Liver (tissue), 9 donors: Measurements from ENCODE around the gene GAP43. TPM values are rescaled to one million over a fixed set of nuclear protein-coding genes. Genes with fewer than 3 reads are reported as not detected.

Source experiments
- DNase-seq: peaks from one replicate; pipeline ENCODE4 v3.0.0-alpha.2; 2017; ENCODE audit warnings: low spot score
- H3K27ac ChIP-seq, 2 donors: one replicate each; pipeline ENCODE4 v1.7.0; 2013; ENCODE audit warnings: inconsistent platforms in 2 of 2, low read length in 2 of 2, control low read depth in 1 of 2, low read depth in 1 of 2, mild to moderate bottlenecking in 1 of 2
- H3K27me3 ChIP-seq, 4 donors: one replicate each; pipeline versions ENCODE4 v1.6.1 to v1.7.0; 2013; ENCODE audit warnings: low read length in 3 of 4, inconsistent platforms in 1 of 4, mild to moderate bottlenecking in 1 of 4, moderate library complexity in 1 of 4; ENCODE audit not compliant: control insufficient read depth in 4 of 4, insufficient read depth in 4 of 4
- H3K36me3 ChIP-seq, 4 donors: one replicate each; pipeline versions ENCODE4 v1.6.1 to v1.7.0; 2013; ENCODE audit warnings: low read length in 3 of 4, mild to moderate bottlenecking in 3 of 4, low read depth in 1 of 4, moderate library complexity in 1 of 4; ENCODE audit not compliant: control insufficient read depth in 4 of 4, insufficient read depth in 3 of 4
- H3K4me1 ChIP-seq, 4 donors: one replicate each; pipeline versions ENCODE4 v1.6.1 to v1.7.0; 2013; ENCODE audit warnings: low read length in 3 of 4, mild to moderate bottlenecking in 3 of 4, moderate library complexity in 1 of 4; ENCODE audit not compliant: control insufficient read depth in 4 of 4, insufficient read depth in 4 of 4
- H3K4me3 ChIP-seq, 3 donors: one replicate each; pipeline versions ENCODE4 v1.6.1 to v1.7.0; 2013; ENCODE audit warnings: low read length in 3 of 3, control low read depth in 1 of 3, low read depth in 1 of 3, mild to moderate bottlenecking in 1 of 3
- H3K9ac ChIP-seq, 2 donors: one replicate each; pipeline ENCODE4 v1.7.0; 2013; ENCODE audit warnings: low read length in 2 of 2, mild to moderate bottlenecking in 2 of 2, moderate library complexity in 2 of 2, control low read depth in 1 of 2, low read depth in 1 of 2
- H3K9me3 ChIP-seq, 4 donors: one replicate each; pipeline versions ENCODE4 v1.6.1 to v1.7.0; 2013; ENCODE audit warnings: low read length in 3 of 4; ENCODE audit not compliant: control insufficient read depth in 4 of 4
- FOXA2 ChIP-seq: IDR thresholded peaks from 2 replicates; pipeline ENCODE4 v1.6.1; 2016; ENCODE audit warnings: antibody characterized with exemption
- GABPA ChIP-seq, 2 donors: IDR thresholded peaks in 1 of 2; conservative IDR thresholded peaks in 1 of 2; 2 replicates each; pipeline ENCODE4 v1.6.1; 2016; ENCODE audit warnings: antibody characterized with exemption in 2 of 2, mild to moderate bottlenecking in 1 of 2, moderate library complexity in 1 of 2
- HNF4A ChIP-seq, 2 donors: conservative IDR thresholded peaks; 2 replicates each; pipeline ENCODE4 v1.6.1; 2016; ENCODE audit warnings: antibody characterized with exemption in 2 of 2, mild to moderate bottlenecking in 2 of 2
- JUND ChIP-seq, 2 donors: IDR thresholded peaks; 2 replicates each; pipeline ENCODE4 v1.6.1; 2016; ENCODE audit warnings: antibody characterized with exemption in 2 of 2
- NR2F2 ChIP-seq: IDR thresholded peaks from 2 replicates; pipeline ENCODE4 v1.6.1; 2016; ENCODE audit warnings: antibody characterized with exemption
- WGBS: extraction: QIAGEN DNeasy Blood & Tissue Kit; methylation state at CpG from one replicate; pipeline ENCODE4 v1.1.7; 2013; 5-methylcytosine and 5-hydroxymethylcytosine counted together
- polyA plus RNA-seq, 2 donors: library from polyadenylated mRNA; stranded (reverse) in 1 of 2; unstranded in 1 of 2; fragments of 200-250 nt in 1 of 2; fragments of >200 nt in 1 of 2; fragmentation: Nextera tagmentation in 1 of 2; extraction: Ambion mirVana in 1 of 2; gene quantifications; one replicate each; pipeline versions ENCODE4 v1.2.1 to v1.2.3, GENCODE V29; 2013 to 2015
- total RNA-seq, 2 donors: library from RNA; depleted of rRNA; stranded (reverse); fragments of >200 nt; gene quantifications; one replicate each; pipeline ENCODE4 v1.2.3, GENCODE V29; 2014
- TF ChIP-seq, protein P1 (sequence below): IDR thresholded peaks from 2 replicates; pipeline ENCODE4 v1.6.1; 2016; ENCODE audit warnings: antibody characterized with exemption, mild to moderate bottlenecking
- TF ChIP-seq, protein P2 (sequence below): IDR thresholded peaks from 2 replicates; pipeline ENCODE4 v1.6.1; 2016; ENCODE audit warnings: antibody characterized with exemption
- donor health status: healthy.
- donor health status: healthy.
- donor health status: healthy.
- donor health status: healthy.
- donor health status: healthy.

GAP43 gene
- total and polyA plus RNA-seq, 4 donors, result 0.06 TPM; not detected in 3

- Histone ChIP-seq H3K27ac (no peak overlapping the region), H3K9ac (no peak overlapping the region), H3K36me3 (no peaks in the 10 kb centered on the region), H3K4me1 (no peaks in the 10 kb centered on the region), H3K4me3 (no peak overlapping the region), H3K27me3 (no peaks in the 10 kb centered on the region), H3K9me3 (no peaks in the 10 kb centered on the region)
- 72% methylated on average over 3 of the region's 3 CpGs for WGBS
- TF ChIP-seq HNF4A (conservative IDR thresholded peaks at IDR 0.05), result no peak
- TF ChIP-seq, protein P1, sequence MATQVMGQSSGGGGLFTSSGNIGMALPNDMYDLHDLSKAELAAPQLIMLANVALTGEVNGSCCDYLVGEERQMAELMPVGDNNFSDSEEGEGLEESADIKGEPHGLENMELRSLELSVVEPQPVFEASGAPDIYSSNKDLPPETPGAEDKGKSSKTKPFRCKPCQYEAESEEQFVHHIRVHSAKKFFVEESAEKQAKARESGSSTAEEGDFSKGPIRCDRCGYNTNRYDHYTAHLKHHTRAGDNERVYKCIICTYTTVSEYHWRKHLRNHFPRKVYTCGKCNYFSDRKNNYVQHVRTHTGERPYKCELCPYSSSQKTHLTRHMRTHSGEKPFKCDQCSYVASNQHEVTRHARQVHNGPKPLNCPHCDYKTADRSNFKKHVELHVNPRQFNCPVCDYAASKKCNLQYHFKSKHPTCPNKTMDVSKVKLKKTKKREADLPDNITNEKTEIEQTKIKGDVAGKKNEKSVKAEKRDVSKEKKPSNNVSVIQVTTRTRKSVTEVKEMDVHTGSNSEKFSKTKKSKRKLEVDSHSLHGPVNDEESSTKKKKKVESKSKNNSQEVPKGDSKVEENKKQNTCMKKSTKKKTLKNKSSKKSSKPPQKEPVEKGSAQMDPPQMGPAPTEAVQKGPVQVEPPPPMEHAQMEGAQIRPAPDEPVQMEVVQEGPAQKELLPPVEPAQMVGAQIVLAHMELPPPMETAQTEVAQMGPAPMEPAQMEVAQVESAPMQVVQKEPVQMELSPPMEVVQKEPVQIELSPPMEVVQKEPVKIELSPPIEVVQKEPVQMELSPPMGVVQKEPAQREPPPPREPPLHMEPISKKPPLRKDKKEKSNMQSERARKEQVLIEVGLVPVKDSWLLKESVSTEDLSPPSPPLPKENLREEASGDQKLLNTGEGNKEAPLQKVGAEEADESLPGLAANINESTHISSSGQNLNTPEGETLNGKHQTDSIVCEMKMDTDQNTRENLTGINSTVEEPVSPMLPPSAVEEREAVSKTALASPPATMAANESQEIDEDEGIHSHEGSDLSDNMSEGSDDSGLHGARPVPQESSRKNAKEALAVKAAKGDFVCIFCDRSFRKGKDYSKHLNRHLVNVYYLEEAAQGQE, result no peak
- TF ChIP-seq FOXA2, result no peak
- TF ChIP-seq NR2F2, result no peak
- no peak for TF ChIP-seq GABPA (IDR thresholded peaks at IDR 0.05 in 1 of 2, conservative IDR thresholded peaks at IDR 0.05 in 1 of 2)
- TF ChIP-seq, protein P2, sequence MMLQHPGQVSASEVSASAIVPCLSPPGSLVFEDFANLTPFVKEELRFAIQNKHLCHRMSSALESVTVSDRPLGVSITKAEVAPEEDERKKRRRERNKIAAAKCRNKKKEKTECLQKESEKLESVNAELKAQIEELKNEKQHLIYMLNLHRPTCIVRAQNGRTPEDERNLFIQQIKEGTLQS, result no peak
- TF ChIP-seq JUND (IDR thresholded peaks at IDR 0.05), result no peak
- no peak for DNase-seq
These were observed 145.4 kb downstream of the GAP43 start for GRCh38 chr3:115768661-115769060.
